ENCODE measurements around the gene FMNL3.

FMNL3 gene

DNA sequence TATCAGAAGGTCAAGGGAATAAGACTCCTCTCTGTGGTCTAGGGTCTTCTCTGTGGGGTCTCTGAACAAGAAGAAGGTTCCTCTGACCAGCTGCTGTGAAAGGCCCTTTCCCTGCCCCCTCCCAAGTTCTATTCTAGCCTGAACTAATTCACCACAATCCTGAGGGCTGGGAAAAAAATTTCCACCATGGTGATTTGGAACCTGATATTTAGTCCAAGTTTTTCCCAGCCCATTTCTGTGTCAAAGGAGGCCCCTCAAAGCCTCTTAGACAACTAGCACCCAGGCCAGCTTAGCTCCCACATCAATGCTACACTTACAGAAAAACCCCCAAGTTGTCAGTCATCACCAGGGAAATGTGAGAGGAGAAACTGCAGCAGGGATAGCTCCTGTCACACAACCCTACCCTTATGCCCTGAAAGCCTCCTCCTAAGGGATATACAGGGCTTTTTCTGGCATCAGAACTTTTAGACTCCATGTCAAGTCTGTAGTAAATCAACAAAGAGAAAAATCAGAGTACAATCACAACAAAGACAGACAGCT, 4.5 kb downstream of the FMNL3 start:
- Mint-ChIP-seq H3K36me3 (no peaks in the 10 kb centered on the region), H3K9me3 (no peaks in the 10 kb centered on the region)

DNA sequence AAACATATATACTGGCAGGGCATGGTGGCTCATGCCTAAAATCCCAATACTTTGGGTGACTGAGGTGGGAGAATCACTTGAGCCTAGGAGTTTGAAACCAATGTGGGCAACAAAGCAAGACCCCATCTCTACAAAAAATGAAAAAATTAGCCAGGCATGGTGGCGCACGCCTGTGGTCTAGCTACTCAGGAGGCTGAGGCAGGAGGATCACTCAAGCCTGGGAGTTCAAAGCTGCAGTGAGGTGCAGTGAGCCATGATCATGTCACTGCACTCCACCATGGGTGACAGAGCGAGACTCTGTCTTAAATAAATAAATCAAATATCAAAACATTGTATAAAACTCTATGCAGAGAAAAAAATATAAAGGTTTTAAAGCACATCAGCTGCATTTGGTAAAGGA, 5.2 kb downstream of the FMNL3 start:
- DNase-seq (ENCODE audit: low spot score in 2 of 2) (no peak), ATAC-seq (ENCODE audit: low read depth) (no peak)
- Mint-ChIP-seq H3K36me3 (no peaks in the 10 kb centered on the region), H3K27ac (no peak overlapping the region), H3K27me3 (no peaks in the 10 kb centered on the region), H3K4me3 (no peak overlapping the region), H3K4me1 (peaks cover 55% of the 10 kb centered on the region), H3K9me3 (no peaks in the 10 kb centered on the region)

More for the DNA sequence above, 4.5 kb downstream of the FMNL3 start:
- ATAC-seq (ENCODE audit: low read depth) (no peak), DNase-seq (ENCODE audit: low spot score in 2 of 2) (no peak)
- Mint-ChIP-seq H3K27ac (peak overlapping the region; percentile 67), H3K4me3 (no peak overlapping the region), H3K4me1 (peaks cover 58% of the 10 kb centered on the region), H3K27me3 (no peaks in the 10 kb centered on the region)

DNA sequence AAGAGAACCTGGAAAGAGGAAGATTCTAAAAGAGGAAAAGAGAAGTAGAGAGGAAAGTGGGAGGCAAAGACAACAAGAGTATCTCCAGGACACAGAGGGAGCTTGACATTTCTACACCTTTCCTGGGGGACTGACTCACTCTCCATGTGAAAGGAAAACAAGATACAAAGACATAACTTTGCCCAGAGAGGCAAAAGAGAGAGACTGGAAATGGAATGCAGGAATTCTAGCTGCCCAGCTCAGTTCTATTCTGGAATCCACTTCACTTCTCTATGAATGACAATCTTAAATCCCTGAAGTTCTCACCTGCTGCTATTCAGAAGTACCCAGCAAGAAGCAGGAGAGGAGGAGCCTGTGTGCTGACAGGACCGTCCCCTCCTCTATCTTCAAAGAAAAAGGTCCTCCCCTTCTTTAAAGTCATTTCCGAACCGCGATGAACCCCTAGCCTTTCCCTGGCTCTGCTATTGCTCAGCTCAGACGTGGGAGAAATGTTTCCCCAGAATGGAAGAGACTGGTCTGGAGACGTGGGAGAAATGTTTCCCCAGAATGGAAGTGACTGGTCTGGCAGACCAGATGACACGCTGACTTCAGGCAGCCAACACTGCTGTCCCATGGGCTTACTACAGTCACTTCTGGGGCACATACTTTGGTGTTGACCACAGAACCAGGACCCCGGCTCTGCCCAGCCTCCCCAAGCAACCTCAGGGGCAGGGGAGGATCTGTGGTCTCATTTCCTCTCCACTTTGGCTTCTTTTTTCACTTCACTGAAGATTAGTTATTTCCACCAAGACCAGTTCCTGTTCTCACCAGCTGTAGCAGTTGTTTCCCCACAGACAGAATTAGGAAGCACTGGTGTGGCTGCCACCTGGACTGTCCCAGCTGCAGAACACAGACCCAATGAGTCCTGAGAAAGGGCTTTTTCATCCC, 8.3 kb downstream of the FMNL3 start:
- Mint-ChIP-seq H3K27me3 (no peaks in the 10 kb centered on the region), H3K4me3 (peak overlapping the region; percentile 83), H3K9me3 (no peaks in the 10 kb centered on the region), H3K4me1 (peaks cover 35% of the 10 kb centered on the region), H3K27ac (peak overlapping the region; percentile 62), H3K36me3 (no peaks in the 10 kb centered on the region)
- ATAC-seq (ENCODE audit: low read depth) (peak; percentile 85), DNase-seq (ENCODE audit: low spot score in 2 of 2) (peak; percentile 39 to 44)

DNA sequence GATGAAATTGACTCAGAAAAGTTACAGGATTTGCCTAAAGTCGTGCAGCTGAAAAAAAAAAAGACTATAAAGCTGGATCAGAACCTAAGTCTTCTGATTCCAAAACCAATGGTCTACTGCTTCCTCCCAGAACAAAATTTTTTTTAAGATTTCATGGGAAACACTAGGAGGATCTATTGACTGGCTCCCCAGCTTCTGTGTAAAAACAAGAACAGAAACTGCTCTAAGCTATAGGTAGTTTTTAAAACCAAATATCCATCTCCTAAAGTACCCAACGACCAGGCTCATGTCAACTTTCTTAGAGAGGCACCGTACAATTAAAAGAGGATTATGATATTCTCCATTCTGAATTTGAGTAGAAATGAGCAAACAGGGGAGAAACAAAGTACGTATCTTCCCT, 9.4 kb downstream of the FMNL3 start:
- H3K4me1 Mint-ChIP-seq: peaks cover 26% of the 10 kb centered on the region
- H3K4me3 Mint-ChIP-seq: peak overlapping the region; percentile 42
- H3K36me3 Mint-ChIP-seq: peaks cover 1% of the 10 kb centered on the region
- ATAC-seq (ENCODE audit: low read depth): no peak
- H3K9me3 Mint-ChIP-seq: no peaks in the 10 kb centered on the region
- H3K27ac Mint-ChIP-seq: peak overlapping the region; percentile 50
- no peak for DNase-seq (ENCODE audit: low spot score in 2 of 2)
- H3K27me3 Mint-ChIP-seq: no peaks in the 10 kb centered on the region

DNA sequence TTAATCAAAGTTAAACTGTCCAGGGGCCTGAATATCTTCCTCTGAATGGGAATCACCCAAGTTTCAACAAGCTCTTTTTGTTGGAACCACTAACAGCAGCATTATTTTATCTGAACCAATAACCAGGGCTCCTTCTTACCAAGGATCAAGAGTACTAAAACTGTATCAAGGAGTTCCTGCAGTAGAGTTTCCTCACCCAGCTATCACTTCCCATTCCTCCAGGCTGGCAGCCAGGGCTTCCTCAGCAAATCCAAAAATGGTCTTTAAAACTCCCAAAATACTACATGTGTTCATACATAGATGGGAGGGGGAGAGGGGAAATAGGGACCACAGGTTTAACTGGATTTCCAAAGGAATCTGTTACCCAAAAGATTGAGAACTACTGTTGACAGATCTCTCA, 10.5 kb downstream of the FMNL3 start:
- Mint-ChIP-seq H3K9me3 (no peaks in the 10 kb centered on the region), H3K4me1 (peaks cover 24% of the 10 kb centered on the region), H3K27me3 (no peaks in the 10 kb centered on the region)

DNA sequence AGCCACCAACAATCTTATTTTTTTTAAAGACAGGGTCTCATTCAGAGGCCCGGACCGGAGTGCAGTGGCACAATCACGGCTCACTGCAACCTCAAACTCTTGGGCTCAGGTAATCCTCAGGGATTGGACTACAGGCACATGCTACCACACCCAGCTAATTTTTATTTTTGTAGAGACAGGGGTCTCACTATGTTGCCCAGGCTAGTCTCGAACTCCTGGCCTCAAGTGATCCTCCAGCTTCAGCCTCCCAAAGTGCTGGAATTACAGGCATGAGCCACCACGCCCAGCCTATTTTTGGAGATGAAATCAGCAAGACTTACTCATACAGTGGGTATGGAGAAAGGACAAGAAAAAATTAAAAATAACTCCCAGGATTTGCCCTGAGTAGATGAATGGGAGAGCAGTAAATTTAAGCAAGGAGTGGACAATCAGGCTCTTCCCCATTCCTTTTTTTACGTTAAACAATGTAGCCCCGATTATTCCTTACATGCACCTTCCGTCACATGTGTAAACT, 13.2 kb downstream of the FMNL3 start:
- Mint-ChIP-seq H3K27ac (no peak overlapping the region), H3K9me3 (no peaks in the 10 kb centered on the region), H3K4me3 (no peak overlapping the region), H3K27me3 (no peaks in the 10 kb centered on the region), H3K4me1 (peaks cover 32% of the 10 kb centered on the region), H3K36me3 (peaks cover 1% of the 10 kb centered on the region)
- ATAC-seq (ENCODE audit: low read depth): no peak
- DNase-seq (ENCODE audit: low spot score in 2 of 2): no peak

More for the DNA sequence above, 10.5 kb downstream of the FMNL3 start:
- DNase-seq (ENCODE audit: low spot score in 2 of 2): no peak
- no peak for ATAC-seq (ENCODE audit: low read depth)
- H3K4me3 Mint-ChIP-seq: no peak overlapping the region
- H3K36me3 Mint-ChIP-seq: peaks cover 1% of the 10 kb centered on the region
- H3K27ac Mint-ChIP-seq: peak overlapping the region; percentile 28

DNA sequence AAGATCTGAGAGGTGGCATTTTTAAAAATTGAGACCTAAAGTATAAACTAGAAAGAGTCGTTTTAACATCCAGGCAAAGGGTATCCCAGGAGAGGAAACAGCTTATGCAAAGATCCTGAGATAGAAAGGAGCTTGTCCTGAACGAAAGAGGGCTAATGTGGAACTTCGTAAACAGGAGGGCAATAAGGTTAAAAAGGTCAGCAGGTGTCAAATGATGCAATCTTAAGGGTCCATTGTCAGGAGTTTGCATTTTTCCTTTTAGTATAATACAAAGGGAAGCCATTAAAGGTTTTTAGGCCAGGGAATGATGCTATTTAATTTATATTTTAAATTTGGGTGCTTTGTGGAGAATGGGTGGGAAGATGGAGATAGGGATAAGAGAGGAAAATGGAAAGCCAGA, 14.4 kb downstream of the FMNL3 start:
- H3K27me3 Mint-ChIP-seq: no peaks in the 10 kb centered on the region
- no peak for DNase-seq (ENCODE audit: low spot score in 2 of 2)
- H3K4me3 Mint-ChIP-seq: no peak overlapping the region
- no peaks in the 10 kb centered on the region for H3K9me3 Mint-ChIP-seq
- H3K36me3 Mint-ChIP-seq: peaks cover 1% of the 10 kb centered on the region
- H3K27ac Mint-ChIP-seq: no peak overlapping the region
- no peak for ATAC-seq (ENCODE audit: low read depth)
- H3K4me1 Mint-ChIP-seq: peaks cover 25% of the 10 kb centered on the region

DNA sequence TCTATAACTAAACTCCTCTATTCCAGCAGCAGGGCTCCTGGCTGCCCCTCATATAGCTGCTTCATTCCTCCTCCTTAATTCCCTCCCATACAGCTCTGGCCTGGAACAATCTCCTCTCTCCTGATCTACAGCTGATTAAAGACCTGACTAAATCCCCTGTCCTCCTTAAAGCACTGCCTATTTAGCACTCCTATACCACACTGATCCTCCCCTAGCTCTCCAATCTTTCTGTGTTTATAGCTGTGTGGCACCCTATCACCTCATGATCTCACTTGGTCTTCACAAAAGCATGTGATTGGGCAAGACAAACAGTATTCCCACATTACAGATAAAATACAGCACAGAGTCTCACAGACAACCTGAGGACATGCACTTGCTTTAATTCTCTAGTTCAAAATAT, 17.4 kb downstream of the FMNL3 start:
- no peaks in the 10 kb centered on the region for H3K9me3 Mint-ChIP-seq
- H3K4me1 Mint-ChIP-seq: peaks cover 30% of the 10 kb centered on the region
- no peak for ATAC-seq (ENCODE audit: low read depth)
- no peak overlapping the region for H3K4me3 Mint-ChIP-seq
- no peaks in the 10 kb centered on the region for H3K27me3 Mint-ChIP-seq
- H3K36me3 Mint-ChIP-seq: peaks cover 1% of the 10 kb centered on the region
- no peak overlapping the region for H3K27ac Mint-ChIP-seq
- DNase-seq (ENCODE audit: low spot score in 2 of 2): no peak

DNA sequence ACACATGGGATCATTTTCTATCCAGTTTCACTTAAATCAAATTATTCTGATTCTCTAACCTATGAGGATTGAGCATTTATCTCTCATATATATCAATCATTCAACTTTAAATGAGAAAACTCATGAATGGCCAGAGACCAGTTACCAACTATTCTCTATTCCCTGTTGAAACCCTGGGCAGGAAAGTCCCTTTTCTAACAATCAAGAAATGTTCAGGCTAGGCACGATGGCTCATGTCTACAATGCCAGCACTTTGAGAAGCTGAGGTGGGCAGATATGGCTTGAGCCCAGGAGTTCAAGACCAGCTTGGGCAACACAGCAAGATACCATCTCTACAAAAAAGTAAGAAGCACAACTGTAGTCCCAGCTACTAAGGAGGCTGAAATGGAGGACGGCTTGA, 18.0 kb downstream of the FMNL3 start:
- Mint-ChIP-seq H3K9me3 (no peaks in the 10 kb centered on the region), H3K4me3 (no peak overlapping the region), H3K27me3 (no peaks in the 10 kb centered on the region), H3K27ac (no peak overlapping the region), H3K36me3 (peaks cover 1% of the 10 kb centered on the region), H3K4me1 (peaks cover 30% of the 10 kb centered on the region)
- ATAC-seq (ENCODE audit: low read depth): peak; percentile 61
- DNase-seq (ENCODE audit: low spot score in 2 of 2): no peak

DNA sequence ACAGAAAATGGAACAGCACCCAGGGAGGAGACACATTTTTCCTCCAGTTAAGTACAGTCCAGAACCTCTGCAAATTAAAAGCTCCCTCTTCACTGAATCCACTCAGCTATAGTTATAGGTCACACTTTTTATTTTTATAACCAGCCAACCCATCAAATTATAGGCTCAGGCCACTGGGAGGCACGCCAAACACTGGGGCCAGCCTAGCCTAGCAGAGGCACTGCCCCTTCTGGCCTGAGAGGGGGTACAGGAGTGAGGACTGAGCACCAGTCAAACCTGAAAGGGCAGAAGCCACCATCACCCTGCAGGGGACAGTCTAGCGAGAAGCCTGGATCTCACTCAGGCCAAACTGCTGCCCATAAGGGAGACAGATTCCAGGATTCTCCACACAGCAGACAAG, 19.3 kb downstream of the FMNL3 start:
- Mint-ChIP-seq H3K27me3 (no peaks in the 10 kb centered on the region), H3K4me1 (peaks cover 41% of the 10 kb centered on the region), H3K27ac (no peak overlapping the region), H3K9me3 (no peaks in the 10 kb centered on the region), H3K4me3 (no peak overlapping the region), H3K36me3 (no peaks in the 10 kb centered on the region)
- DNase-seq (ENCODE audit: low spot score in 2 of 2) (no peak), ATAC-seq (ENCODE audit: low read depth) (no peak)

DNA sequence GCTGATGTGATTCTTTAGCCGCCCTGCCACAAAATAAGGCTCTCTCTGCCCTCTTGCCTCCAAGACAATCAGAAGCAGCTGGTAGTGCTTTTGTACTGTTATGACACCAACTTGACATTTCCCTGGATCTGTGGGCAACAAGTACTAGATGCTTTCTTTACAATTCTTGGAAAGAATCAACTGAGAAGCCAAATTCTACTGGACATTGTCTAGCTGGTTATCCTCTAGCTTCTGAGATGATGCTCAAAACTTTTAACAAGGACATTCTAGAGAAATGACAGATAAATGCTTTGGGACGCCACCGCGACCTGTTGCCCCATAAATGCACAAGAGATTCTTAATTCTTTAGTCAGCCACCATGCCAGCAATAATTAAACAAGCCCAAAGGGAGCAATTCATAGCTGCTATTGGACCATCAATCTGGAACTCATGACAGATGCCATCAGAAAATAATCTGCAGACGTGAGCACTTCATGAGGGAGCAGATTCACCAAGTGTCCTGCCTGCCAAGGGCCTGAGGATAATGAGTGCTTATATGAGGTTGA, 22.8 kb downstream of the FMNL3 start:
- Mint-ChIP-seq H3K27ac (no peak overlapping the region), H3K9me3 (no peaks in the 10 kb centered on the region), H3K4me3 (no peak overlapping the region), H3K36me3 (no peaks in the 10 kb centered on the region), H3K4me1 (peaks cover 30% of the 10 kb centered on the region), H3K27me3 (no peaks in the 10 kb centered on the region)
- no peak for DNase-seq (ENCODE audit: low spot score in 2 of 2)
- no peak for ATAC-seq (ENCODE audit: low read depth)

DNA sequence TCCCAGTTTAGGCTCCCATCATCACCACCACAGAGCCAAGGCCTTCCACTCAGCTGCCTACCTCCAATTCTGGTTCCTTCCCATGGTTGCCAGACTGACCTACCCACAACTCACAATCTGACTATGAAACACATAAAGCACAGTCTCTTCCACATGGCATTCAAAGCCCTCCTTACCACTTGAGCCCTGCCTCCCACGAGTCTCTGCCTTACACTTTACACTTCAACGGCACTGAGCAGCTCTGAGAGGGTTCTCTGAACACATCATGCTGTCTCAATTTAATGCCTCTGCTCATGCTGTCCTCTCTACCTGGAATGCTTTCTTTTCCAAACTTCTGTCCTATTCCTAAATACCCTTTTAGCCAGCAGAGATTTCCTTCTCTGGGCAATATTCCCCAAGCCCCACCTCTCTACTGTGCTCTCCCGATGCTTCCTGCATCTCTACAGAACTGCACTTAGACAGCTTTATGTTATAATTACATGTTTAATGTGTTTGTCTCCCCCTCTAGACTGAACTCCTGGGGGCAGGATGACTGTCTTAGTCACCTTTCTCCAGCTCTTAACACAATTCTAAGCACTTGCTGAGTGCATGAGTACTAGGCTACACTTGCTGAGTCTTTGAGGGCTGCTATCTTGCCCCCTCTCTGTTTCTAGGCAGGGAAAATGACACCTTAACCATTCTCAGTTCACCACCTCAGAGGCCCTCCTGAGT, 23.5 kb downstream of the FMNL3 start:
- Mint-ChIP-seq H3K36me3 (no peaks in the 10 kb centered on the region), H3K9me3 (no peaks in the 10 kb centered on the region), H3K4me3 (no peak overlapping the region), H3K4me1 (peaks cover 30% of the 10 kb centered on the region), H3K27ac (peak overlapping the region; percentile 10), H3K27me3 (no peaks in the 10 kb centered on the region)
- DNase-seq (ENCODE audit: low spot score in 2 of 2) (no peak), ATAC-seq (ENCODE audit: low read depth) (no peak)

DNA sequence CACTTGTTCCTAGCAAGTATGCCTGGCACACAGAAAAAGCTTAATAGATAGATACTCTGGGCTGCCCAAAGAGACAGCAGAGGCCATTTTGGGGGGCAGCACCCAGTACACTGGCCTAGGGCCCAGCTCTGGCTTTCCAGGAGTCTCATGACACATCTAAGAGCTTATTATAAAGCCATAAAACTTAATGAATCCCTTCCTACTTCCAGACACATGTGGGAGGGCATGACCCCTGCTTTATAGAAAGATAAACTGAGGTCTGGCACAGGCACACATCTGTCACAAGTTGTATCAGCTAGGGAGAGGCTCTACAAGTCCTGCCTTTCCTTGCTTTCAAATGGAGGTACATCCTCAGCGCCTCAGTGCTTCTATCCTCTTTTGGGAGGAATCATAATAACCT, 27.1 kb downstream of the FMNL3 start:
- ATAC-seq (ENCODE audit: low read depth): no peak
- Mint-ChIP-seq H3K4me1 (peaks cover 35% of the 10 kb centered on the region), H3K27me3 (no peaks in the 10 kb centered on the region), H3K9me3 (no peaks in the 10 kb centered on the region), H3K36me3 (no peaks in the 10 kb centered on the region), H3K4me3 (no peak overlapping the region), H3K27ac (no peak overlapping the region)
- no peak for DNase-seq (ENCODE audit: low spot score in 2 of 2)

DNA sequence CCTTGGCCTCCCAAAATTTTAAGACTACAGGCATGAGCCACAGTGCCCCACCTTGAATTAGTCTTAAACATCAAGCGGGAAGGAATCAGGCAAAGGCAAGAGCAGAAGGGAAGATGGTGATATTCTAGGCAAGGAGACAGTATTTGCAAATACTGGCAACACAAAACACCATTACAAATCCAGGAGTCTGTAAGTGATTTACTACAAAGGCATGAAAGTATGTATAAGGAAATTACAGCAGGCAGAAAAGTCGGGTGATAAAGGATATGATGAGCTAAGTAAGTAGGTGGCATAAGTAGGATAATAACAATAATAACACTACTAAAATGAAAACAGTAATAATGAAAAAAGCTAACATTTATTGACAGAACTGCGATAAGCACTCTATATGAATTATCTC, 28.5 kb downstream of the FMNL3 start:
- Mint-ChIP-seq H3K4me1 (peaks cover 41% of the 10 kb centered on the region), H3K9me3 (no peaks in the 10 kb centered on the region), H3K27ac (no peak overlapping the region), H3K4me3 (no peak overlapping the region), H3K27me3 (no peaks in the 10 kb centered on the region), H3K36me3 (no peaks in the 10 kb centered on the region)
- DNase-seq (ENCODE audit: low spot score in 2 of 2): no peak
- no peak for ATAC-seq (ENCODE audit: low read depth)

Measured in memory B cell (primary cell).